Measurements from ENCODE around the gene ATAD3A. TPM values are rescaled to one million over a fixed set of nuclear protein-coding genes. Genes with fewer than 3 reads are reported as not detected.

ATAD3A gene
- total RNA-seq, 4 donors from 2014 or later = 14.9 to 72.6 (median 24.4) TPM

GRCh38 chr1:1540818-1541628, 29.1 kb downstream of the ATAD3A start:
- no peaks in the 10 kb centered on the region for H3K27me3 ChIP-seq
- H3K4me1 ChIP-seq = peaks cover 0 to 24% (median 9%) of the 10 kb centered on the region in 4 donors
- peak overlapping the region; percentile 42 to 62 (median 59) for H3K4me3 ChIP-seq
- H3K36me3 ChIP-seq = peaks cover 0 to 20% (median 0%) of the 10 kb centered on the region in 3 donors
- no peak for DNase-seq
- TF ChIP-seq POLR2A (IDR thresholded peaks at IDR 0.05) (no peak), CTCF (IDR thresholded peaks at IDR 0.05) (no peak)
- no peaks in the 10 kb centered on the region for H3K9me3 ChIP-seq
- peak overlapping the region in 3 of 4 donors; percentile 55 to 62 (median 56) for H3K27ac ChIP-seq

- H3K4me1 ChIP-seq = peaks cover 0 to 24% (median 9%) of the 10 kb centered on the region in 4 donors
Measured at GRCh38 chr1:1541956-1542765, 30.2 kb downstream of the ATAD3A start.

DNA sequence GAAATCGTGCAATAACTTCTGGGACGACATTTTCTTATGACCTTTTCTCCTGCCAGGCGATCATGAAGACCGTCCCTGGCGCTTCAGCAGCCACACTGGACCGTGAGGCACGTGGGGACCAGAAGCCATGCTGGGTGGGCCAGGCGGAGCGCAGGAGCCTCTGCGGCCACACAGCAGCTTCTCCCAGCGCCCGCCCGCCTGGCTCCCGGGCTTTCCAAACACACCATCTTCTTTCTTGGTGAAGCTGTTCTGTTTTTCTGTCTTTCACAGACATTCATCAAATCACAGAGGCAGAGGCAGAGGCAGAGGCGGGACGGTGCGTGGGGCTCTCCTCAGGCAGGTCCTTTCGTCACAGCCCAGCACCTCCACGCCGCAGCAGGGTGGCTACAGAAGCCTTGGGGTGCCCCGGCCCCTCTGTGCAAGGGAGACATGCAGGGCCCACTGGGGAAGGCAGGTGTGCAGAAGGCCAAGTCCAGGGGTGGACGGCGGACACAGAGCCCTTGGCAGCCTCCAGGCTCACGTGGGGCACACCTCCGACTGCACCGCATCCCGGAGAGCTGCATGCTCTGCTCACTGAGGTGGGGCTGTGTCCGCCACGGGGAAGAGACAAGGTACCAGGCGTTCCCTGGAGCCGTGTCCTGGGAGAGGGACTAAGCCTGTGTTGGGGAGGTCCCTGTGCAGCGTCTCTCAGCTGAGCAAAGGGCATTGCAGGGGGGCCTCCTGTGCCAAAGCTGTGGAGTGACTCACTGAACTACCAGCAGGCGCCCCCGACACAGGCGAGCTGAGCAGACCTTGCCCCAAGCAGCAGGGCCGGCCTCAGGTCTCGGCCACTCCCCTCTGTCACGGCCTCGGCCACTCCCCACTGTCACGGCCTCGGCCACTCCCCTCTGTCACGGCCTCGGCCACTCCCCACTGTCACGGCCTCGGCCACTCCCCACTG, 31.1 kb downstream of the ATAD3A start:
- peak in 2 of 3 donors; percentile 63 to 79 for DNase-seq
- H3K4me3 ChIP-seq = no peak overlapping the region
- H3K27me3 ChIP-seq = no peaks in the 10 kb centered on the region
- no peaks in the 10 kb centered on the region for H3K9me3 ChIP-seq
- TF ChIP-seq CTCF (IDR thresholded peaks at IDR 0.05) (peak in 1 of 6 experiments; percentile 9), POLR2A (IDR thresholded peaks at IDR 0.05) (no peak)
- H3K36me3 ChIP-seq = peaks cover 0 to 20% (median 0%) of the 10 kb centered on the region in 3 donors
- H3K4me1 ChIP-seq = peaks cover 0 to 24% (median 9%) of the 10 kb centered on the region in 4 donors
- H3K27ac ChIP-seq = peak overlapping the region in 1 of 4 donors; percentile 40

More at GRCh38 chr1:1541956-1542765, 30.2 kb downstream of the ATAD3A start:
- peaks cover 0 to 20% (median 0%) of the 10 kb centered on the region in 3 donors for H3K36me3 ChIP-seq
- no peak overlapping the region for H3K4me3 ChIP-seq
- DNase-seq = no peak
- no peak overlapping the region for H3K27ac ChIP-seq
- H3K27me3 ChIP-seq = no peaks in the 10 kb centered on the region
- TF ChIP-seq CTCF (IDR thresholded peaks at IDR 0.05) (no peak), POLR2A (IDR thresholded peaks at IDR 0.05) (no peak)
- H3K9me3 ChIP-seq = no peaks in the 10 kb centered on the region

DNA sequence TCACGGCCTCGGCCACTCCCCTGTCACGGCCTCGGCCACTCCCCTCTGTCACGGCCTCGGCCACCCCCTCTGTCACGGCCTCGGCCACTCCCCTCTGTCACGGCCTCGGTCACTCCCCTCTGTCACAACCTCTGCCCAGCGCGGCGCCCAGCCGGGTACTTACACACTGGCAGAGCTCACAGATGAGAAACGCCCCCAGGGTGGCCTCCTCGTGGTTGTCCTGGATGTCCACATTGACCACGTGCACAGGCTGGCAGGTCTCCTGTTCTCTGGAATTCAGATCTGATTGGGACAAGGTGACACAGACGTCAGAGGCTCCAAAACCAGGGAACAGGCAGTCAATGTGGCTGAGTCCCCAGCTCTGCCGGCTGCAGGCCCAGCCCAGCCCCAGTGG, 31.7 kb downstream of the ATAD3A start:
- H3K4me3 ChIP-seq = no peak overlapping the region
- DNase-seq = peak; percentile 27 to 70 (median 63)
- H3K4me1 ChIP-seq = peaks cover 0 to 20% (median 9%) of the 10 kb centered on the region in 4 donors
- no peaks in the 10 kb centered on the region for H3K27me3 ChIP-seq
- peak overlapping the region in 1 of 4 donors; percentile 40 for H3K27ac ChIP-seq
- TF ChIP-seq POLR2A (IDR thresholded peaks at IDR 0.05) (no peak), CTCF (IDR thresholded peaks at IDR 0.05) (no peak)
- no peaks in the 10 kb centered on the region for H3K9me3 ChIP-seq
- H3K36me3 ChIP-seq = peaks cover 0 to 20% (median 0%) of the 10 kb centered on the region in 3 donors

DNA sequence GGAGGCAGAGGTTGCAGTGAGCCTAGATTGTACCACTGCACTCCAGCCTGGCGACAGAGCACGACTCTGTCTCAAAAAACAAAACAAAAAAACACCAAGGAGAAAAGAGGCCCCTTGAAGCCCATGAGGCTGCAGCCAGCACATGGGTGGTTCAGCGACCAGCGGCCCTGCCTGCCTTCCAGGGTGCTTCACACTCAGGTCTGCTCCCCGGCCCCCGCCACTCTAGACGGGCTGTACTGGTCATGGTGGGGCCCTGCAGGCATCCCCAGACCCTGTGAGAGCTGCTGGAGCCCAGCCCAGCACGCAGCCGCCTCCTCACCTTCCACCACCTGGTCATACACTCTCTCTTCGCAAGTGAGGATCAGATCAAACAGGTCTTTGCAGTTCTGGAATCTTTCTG, 32.6 kb downstream of the ATAD3A start:
- Histone ChIP-seq H3K27me3 (no peaks in the 10 kb centered on the region), H3K4me1 (peaks cover 0 to 12% (median 6%) of the 10 kb centered on the region in 4 donors), H3K4me3 (no peak overlapping the region), H3K9me3 (no peaks in the 10 kb centered on the region), H3K36me3 (peaks cover 0 to 20% (median 0%) of the 10 kb centered on the region in 3 donors), H3K27ac (no peak overlapping the region)
- TF ChIP-seq POLR2A (IDR thresholded peaks at IDR 0.05) (no peak), CTCF (IDR thresholded peaks at IDR 0.05) (no peak)
- DNase-seq = no peak

Data from Peyer's patch (tissue), 4 donors.